Measurements from ENCODE around the gene DOHH. TPM values are rescaled to one million over a fixed set of nuclear protein-coding genes. Genes with fewer than 3 reads are reported as not detected.
"Not testable (repeated sequence)": the region's sequence is repeated elsewhere in the genome, so short reads cannot be mapped to it uniquely, and the experiment has no call there.

DOHH gene
- total RNA-seq, 2 donors from 2014 or later: 13.2 to 14.8 TPM

- no peaks in the 10 kb centered on the region for H3K9me3 Mint-ChIP-seq
- ATAC-seq: no peak
- H3K36me3 Mint-ChIP-seq: peaks cover 0 to 5% of the 10 kb centered on the region in 2 donors
Observed at GRCh38 chr19:3452171-3452941, 48.1 kb downstream of the DOHH start.

GRCh38 chr19:3451451-3451866, 49.0 kb downstream of the DOHH start:
- H3K36me3 Mint-ChIP-seq: peaks cover 0 to 5% of the 10 kb centered on the region in 2 donors
- no peak for DNase-seq (ENCODE audit: low spot score in 2 of 2)
- H3K27ac Mint-ChIP-seq: no peak overlapping the region
- ATAC-seq: no peak
- H3K9me3 Mint-ChIP-seq: no peaks in the 10 kb centered on the region

More at GRCh38 chr19:3452171-3452941, 48.1 kb downstream of the DOHH start:
- H3K27ac Mint-ChIP-seq: peak overlapping the region in 1 of 2 donors; percentile 44
- no peak for DNase-seq (ENCODE audit: low spot score in 2 of 2)

- DNase-seq (ENCODE audit: low spot score in 2 of 2) (no peak), ATAC-seq (no peak)
- Mint-ChIP-seq H3K36me3 (peaks cover 0 to 5% of the 10 kb centered on the region in 2 donors), H3K27ac (peak overlapping the region in 1 of 2 donors; percentile 83), H3K9me3 (no peaks in the 10 kb centered on the region)
Observed at GRCh38 chr19:3450796-3451411, 49.6 kb downstream of the DOHH start.

- H3K9me3 Mint-ChIP-seq: no peaks in the 10 kb centered on the region
- no peak for DNase-seq (ENCODE audit: low spot score in 2 of 2)
- ATAC-seq: no peak
- H3K27ac Mint-ChIP-seq: no peak overlapping the region
- peaks cover 0 to 5% of the 10 kb centered on the region in 2 donors for H3K36me3 Mint-ChIP-seq
Observed at GRCh38 chr19:3448616-3449334, 51.7 kb downstream of the DOHH start.

GRCh38 chr19:3446657-3447056, 53.8 kb downstream of the DOHH start:
- H3K36me3 Mint-ChIP-seq; DNase-seq (ENCODE audit: low spot score in 2 of 2); H3K9me3 Mint-ChIP-seq; H3K27ac Mint-ChIP-seq; ATAC-seq: not testable (repeated sequence)

- no peak for ATAC-seq
Observed at GRCh38 chr19:3444695-3445234, 55.7 kb downstream of the DOHH start.

GRCh38 chr19:3443840-3444694, 56.4 kb downstream of the DOHH start:
- H3K36me3 Mint-ChIP-seq: no peaks in the 10 kb centered on the region
- ATAC-seq (no peak), DNase-seq (ENCODE audit: low spot score in 2 of 2) (no peak)
- H3K9me3 Mint-ChIP-seq: no peaks in the 10 kb centered on the region
- no peak overlapping the region for H3K27ac Mint-ChIP-seq

More at GRCh38 chr19:3444695-3445234, 55.7 kb downstream of the DOHH start:
- no peak for DNase-seq (ENCODE audit: low spot score in 2 of 2)
- H3K9me3 Mint-ChIP-seq: no peaks in the 10 kb centered on the region
- H3K27ac Mint-ChIP-seq: no peak overlapping the region
- no peaks in the 10 kb centered on the region for H3K36me3 Mint-ChIP-seq

- ATAC-seq (no peak), DNase-seq (ENCODE audit: low spot score in 2 of 2) (no peak)
- no peaks in the 10 kb centered on the region for H3K36me3 Mint-ChIP-seq
- H3K9me3 Mint-ChIP-seq: no peaks in the 10 kb centered on the region
- H3K27ac Mint-ChIP-seq: no peak overlapping the region
Observed at GRCh38 chr19:3442487-3443071, 57.9 kb downstream of the DOHH start.

GRCh38 chr19:3441986-3442329, 58.5 kb downstream of the DOHH start:
- H3K9me3 Mint-ChIP-seq: no peaks in the 10 kb centered on the region
- H3K27ac Mint-ChIP-seq: no peak overlapping the region
- ATAC-seq: no peak
- H3K36me3 Mint-ChIP-seq: no peaks in the 10 kb centered on the region
- DNase-seq (ENCODE audit: low spot score in 2 of 2): no peak

GRCh38 chr19:3441089-3441985, 59.1 kb downstream of the DOHH start:
- ATAC-seq (no peak), DNase-seq (ENCODE audit: low spot score in 2 of 2) (no peak)
- no peaks in the 10 kb centered on the region for H3K36me3 Mint-ChIP-seq
- H3K27ac Mint-ChIP-seq: no peak overlapping the region
- H3K9me3 Mint-ChIP-seq: no peaks in the 10 kb centered on the region

Other genes starting within 250 kb of the DOHH start
- 10 to 100 TPM; 10.4 to 23.1 TPM for gene NFIC, start 134.1 kb downstream of the DOHH start, total RNA-seq
- gene SMIM24, start 20.1 kb downstream of the DOHH start, total RNA-seq: under 1 TPM in 1 of 2 donors, not detected in 1; 0.72 TPM
- not detected for gene SMIM44, start 17.2 kb downstream of the DOHH start, total RNA-seq
- gene FZR1, start 5.6 kb upstream of the DOHH start, total RNA-seq: 10 to 100 TPM; 52.4 to 73.5 TPM
- gene TEKTIP1, start 38.5 kb upstream of the DOHH start, total RNA-seq: 1 to 10 TPM; 3.0 to 3.8 TPM
- 10 to 100 TPM; 40.1 to 47.5 TPM for gene MFSD12, start 56.9 kb upstream of the DOHH start, total RNA-seq
- 10 to 100 TPM; 66.2 to 86.9 TPM for gene HMG20B, start 72.3 kb upstream of the DOHH start, total RNA-seq
- 1 to 10 TPM in 1 of 2 donors, under 1 TPM in 1; 0.59 to 1.2 TPM for gene GIPC3, start 84.8 kb upstream of the DOHH start, total RNA-seq
- gene TBXA2R, start 106.2 kb upstream of the DOHH start, total RNA-seq: 1 to 10 TPM; 1.3 to 1.8 TPM
- 10 to 100 TPM; 26.0 to 34.2 TPM for gene CACTIN, start 126.1 kb upstream of the DOHH start, total RNA-seq
- gene PIP5K1C, start 199.8 kb upstream of the DOHH start, total RNA-seq: 10 to 100 TPM; 11.5 to 13.5 TPM
- 1 to 10 TPM; 2.6 to 6.3 TPM for gene TJP3, start 207.7 kb upstream of the DOHH start, total RNA-seq

Data from activated naive CD4-positive, alpha-beta T cell treated with anti-CD3 and anti-CD28 coated beads, Interleukin-2, amount 50 U/mL, for 72 hours (primary cell).